ENCODE measurements around the gene NAB1. TPM values are rescaled to one million over a fixed set of nuclear protein-coding genes. Genes with fewer than 3 reads are reported as not detected.

Gene NAB1
- total RNA-seq, 1 donor from 2014 or later, result 39.7 TPM

GRCh38 chr2:190736355-190736754, 87.5 kb downstream of the NAB1 start:
- no peaks in the 10 kb centered on the region for H3K27me3 Mint-ChIP-seq
- H3K27ac Mint-ChIP-seq, result no peak overlapping the region
- no peaks in the 10 kb centered on the region for H3K36me3 Mint-ChIP-seq
- TF ChIP-seq, protein P1, sequence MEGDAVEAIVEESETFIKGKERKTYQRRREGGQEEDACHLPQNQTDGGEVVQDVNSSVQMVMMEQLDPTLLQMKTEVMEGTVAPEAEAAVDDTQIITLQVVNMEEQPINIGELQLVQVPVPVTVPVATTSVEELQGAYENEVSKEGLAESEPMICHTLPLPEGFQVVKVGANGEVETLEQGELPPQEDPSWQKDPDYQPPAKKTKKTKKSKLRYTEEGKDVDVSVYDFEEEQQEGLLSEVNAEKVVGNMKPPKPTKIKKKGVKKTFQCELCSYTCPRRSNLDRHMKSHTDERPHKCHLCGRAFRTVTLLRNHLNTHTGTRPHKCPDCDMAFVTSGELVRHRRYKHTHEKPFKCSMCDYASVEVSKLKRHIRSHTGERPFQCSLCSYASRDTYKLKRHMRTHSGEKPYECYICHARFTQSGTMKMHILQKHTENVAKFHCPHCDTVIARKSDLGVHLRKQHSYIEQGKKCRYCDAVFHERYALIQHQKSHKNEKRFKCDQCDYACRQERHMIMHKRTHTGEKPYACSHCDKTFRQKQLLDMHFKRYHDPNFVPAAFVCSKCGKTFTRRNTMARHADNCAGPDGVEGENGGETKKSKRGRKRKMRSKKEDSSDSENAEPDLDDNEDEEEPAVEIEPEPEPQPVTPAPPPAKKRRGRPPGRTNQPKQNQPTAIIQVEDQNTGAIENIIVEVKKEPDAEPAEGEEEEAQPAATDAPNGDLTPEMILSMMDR (conservative IDR thresholded peaks at IDR 0.05), result no peak
- H3K9me3 Mint-ChIP-seq, result peaks cover 2% of the 10 kb centered on the region
- no peaks in the 10 kb centered on the region for H3K4me1 Mint-ChIP-seq (ENCODE audit: unreplicated experiment)
- no peak for DNase-seq (ENCODE audit: extremely low spot score, unreplicated experiment)
- no peak overlapping the region for H3K4me3 Mint-ChIP-seq

GRCh38 chr2:190740449-190740848, 91.6 kb downstream of the NAB1 start:
- H3K36me3 Mint-ChIP-seq, result no peaks in the 10 kb centered on the region
- no peak for DNase-seq (ENCODE audit: extremely low spot score, unreplicated experiment)
- H3K4me1 Mint-ChIP-seq (ENCODE audit: unreplicated experiment), result no peaks in the 10 kb centered on the region
- TF ChIP-seq, protein P1 (conservative IDR thresholded peaks at IDR 0.05), result no peak
- no peaks in the 10 kb centered on the region for H3K27me3 Mint-ChIP-seq
- H3K4me3 Mint-ChIP-seq, result no peak overlapping the region
- peaks cover 13% of the 10 kb centered on the region for H3K9me3 Mint-ChIP-seq
- H3K27ac Mint-ChIP-seq, result no peak overlapping the region

Other genes starting within 250 kb of the NAB1 start
- gene MFSD6, start 240.7 kb upstream of the NAB1 start, total RNA-seq (ENCODE audit: low replicate concordance), result 15.2 and 21.8 TPM in 2 replicates
- gene NEMP2, start 114.4 kb upstream of the NAB1 start, total RNA-seq (ENCODE audit: low replicate concordance), result 5.8 and 7.2 TPM in 2 replicates
- 160 and 211 TPM in 2 replicates for gene GLS, start 231.7 kb downstream of the NAB1 start, total RNA-seq (ENCODE audit: low replicate concordance)